Endothelial cell of umbilical vein (primary cell): Measurements from ENCODE around the gene GAA.

ENCODE experiments used
- CTCF ChIP-seq, 2 donors: IDR thresholded peaks; 1 replicate in 1 of 2; 2 replicates in 1 of 2; pipeline ENCODE4 v1.5.1; 2011; ENCODE audit warnings: low read length in 2 of 2, mild to moderate bottlenecking in 2 of 2, moderate library complexity in 2 of 2, control low read depth in 1 of 2, inconsistent platforms in 1 of 2, low read depth in 1 of 2; ENCODE audit not compliant: insufficient read depth in 1 of 2; ENCODE audit errors: extremely low read depth in 1 of 2
- FOS ChIP-seq: IDR thresholded peaks from 2 replicates; pipeline ENCODE4 v1.6.1; 2011; ENCODE audit warnings: mild to moderate bottlenecking, low read length, moderate library complexity, borderline replicate concordance; ENCODE audit not compliant: insufficient read depth
- JUN ChIP-seq: IDR thresholded peaks from 2 replicates; pipeline ENCODE4 v1.6.1; 2011; ENCODE audit warnings: borderline replicate concordance, low read depth; ENCODE audit not compliant: insufficient read length, insufficient read depth
- MYC ChIP-seq: IDR thresholded peaks from one replicate; pipeline ENCODE4 v1.6.1; 2011; ENCODE audit warnings: mild to moderate bottlenecking, low read depth, low read length
- POLR2A ChIP-seq: IDR thresholded peaks from 2 replicates; pipeline ENCODE4 v1.6.1; 2012; ENCODE audit warnings: low read depth, mild to moderate bottlenecking, control low read depth, low read length
- POLR2AphosphoS5 ChIP-seq: IDR thresholded peaks from 2 replicates; pipeline ENCODE4 v1.6.1; 2012; ENCODE audit warnings: low read depth, mild to moderate bottlenecking, control low read depth, low read length, moderate library complexity; ENCODE audit not compliant: insufficient read depth
- TF ChIP-seq, protein P1 (sequence below): IDR thresholded peaks from 2 replicates; pipeline ENCODE4 v1.6.1; 2011; ENCODE audit not compliant: insufficient read depth, insufficient read length

DNA sequence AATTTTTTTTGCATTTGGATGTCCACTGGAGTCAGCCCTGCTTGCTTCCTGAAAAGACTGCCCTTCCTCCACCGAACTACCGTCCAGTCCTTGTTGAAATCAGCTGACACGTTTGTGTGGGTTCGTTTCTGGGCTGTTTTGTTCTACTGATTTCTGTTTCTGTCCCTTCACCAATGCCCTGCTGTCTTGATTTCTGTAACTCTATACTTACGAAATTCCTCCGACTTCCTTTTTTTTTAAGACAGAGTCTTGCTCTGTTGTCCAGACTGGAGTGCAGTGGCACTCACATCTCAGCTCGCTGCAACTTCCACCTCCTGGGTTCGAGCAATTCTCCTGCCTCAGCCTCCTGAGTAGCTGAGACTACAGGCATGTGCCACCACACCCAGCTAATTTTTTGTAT is 8.4 kb upstream of the GAA start:
- TF ChIP-seq CTCF (IDR thresholded peaks at IDR 0.05; ENCODE audit: extremely low read depth in 1 of 2, insufficient read depth in 1 of 2, low read depth in 1 of 2, low read length in 2 of 2) (no peak), POLR2A (no peak), MYC (no peak), POLR2AphosphoS5 (no peak), JUN (no peak), FOS (no peak)
- TF ChIP-seq, protein P1, sequence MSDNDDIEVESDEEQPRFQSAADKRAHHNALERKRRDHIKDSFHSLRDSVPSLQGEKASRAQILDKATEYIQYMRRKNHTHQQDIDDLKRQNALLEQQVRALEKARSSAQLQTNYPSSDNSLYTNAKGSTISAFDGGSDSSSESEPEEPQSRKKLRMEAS = no peak
